ENCODE measurements around the gene ZNF19. TPM values are rescaled to one million over a fixed set of nuclear protein-coding genes. Genes with fewer than 3 reads are reported as not detected.

The ZNF19 gene
- total and polyA plus RNA-seq, 9 of the 15 experiments (the other 6 are each of a cell fraction or from before 2014, with no cell fraction given), result 1.2 to 2.8 (median 1.8) TPM

DNA sequence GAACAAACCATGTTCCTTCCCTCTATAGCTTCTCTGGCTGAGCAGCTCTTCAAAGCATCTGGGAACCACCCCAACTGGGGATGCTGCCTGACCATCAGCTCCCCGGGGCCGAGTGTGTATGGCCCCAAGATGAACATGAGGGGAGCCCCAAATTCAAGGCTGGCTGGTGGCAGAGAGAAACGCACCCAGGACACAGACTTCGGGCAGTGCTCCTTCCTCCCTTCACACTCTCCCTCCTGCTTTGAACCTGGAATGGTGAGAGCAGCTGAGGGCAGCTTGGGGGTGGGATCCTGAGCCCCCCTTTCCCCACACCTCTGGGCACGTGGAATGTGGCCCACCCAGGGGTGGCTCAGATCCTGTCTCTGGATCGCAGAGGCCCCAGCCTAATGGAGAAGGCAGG is 64.5 kb downstream of the ZNF19 start:
- TF ChIP-seq, protein P1, sequence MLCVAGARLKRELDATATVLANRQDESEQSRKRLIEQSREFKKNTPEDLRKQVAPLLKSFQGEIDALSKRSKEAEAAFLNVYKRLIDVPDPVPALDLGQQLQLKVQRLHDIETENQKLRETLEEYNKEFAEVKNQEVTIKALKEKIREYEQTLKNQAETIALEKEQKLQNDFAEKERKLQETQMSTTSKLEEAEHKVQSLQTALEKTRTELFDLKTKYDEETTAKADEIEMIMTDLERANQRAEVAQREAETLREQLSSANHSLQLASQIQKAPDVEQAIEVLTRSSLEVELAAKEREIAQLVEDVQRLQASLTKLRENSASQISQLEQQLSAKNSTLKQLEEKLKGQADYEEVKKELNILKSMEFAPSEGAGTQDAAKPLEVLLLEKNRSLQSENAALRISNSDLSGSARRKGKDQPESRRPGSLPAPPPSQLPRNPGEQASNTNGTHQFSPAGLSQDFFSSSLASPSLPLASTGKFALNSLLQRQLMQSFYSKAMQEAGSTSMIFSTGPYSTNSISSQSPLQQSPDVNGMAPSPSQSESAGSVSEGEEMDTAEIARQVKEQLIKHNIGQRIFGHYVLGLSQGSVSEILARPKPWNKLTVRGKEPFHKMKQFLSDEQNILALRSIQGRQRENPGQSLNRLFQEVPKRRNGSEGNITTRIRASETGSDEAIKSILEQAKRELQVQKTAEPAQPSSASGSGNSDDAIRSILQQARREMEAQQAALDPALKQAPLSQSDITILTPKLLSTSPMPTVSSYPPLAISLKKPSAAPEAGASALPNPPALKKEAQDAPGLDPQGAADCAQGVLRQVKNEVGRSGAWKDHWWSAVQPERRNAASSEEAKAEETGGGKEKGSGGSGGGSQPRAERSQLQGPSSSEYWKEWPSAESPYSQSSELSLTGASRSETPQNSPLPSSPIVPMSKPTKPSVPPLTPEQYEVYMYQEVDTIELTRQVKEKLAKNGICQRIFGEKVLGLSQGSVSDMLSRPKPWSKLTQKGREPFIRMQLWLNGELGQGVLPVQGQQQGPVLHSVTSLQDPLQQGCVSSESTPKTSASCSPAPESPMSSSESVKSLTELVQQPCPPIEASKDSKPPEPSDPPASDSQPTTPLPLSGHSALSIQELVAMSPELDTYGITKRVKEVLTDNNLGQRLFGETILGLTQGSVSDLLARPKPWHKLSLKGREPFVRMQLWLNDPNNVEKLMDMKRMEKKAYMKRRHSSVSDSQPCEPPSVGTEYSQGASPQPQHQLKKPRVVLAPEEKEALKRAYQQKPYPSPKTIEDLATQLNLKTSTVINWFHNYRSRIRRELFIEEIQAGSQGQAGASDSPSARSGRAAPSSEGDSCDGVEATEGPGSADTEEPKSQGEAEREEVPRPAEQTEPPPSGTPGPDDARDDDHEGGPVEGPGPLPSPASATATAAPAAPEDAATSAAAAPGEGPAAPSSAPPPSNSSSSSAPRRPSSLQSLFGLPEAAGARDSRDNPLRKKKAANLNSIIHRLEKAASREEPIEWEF (CRISPR knock-in tag; IDR thresholded peaks at IDR 0.05), result no peak
- no peak for TF ChIP-seq SMARCB1 (IDR thresholded peaks at IDR 0.05; ENCODE audit: insufficient read length, low read depth)
- no peak overlapping the region for H3K9ac ChIP-seq (ENCODE audit: insufficient read depth in 1 of 2, low read depth in 2 of 2, low read length in 2 of 2)
- no peaks in the 10 kb centered on the region for H3K79me2 ChIP-seq (ENCODE audit: control insufficient read depth, insufficient read depth, low read length)
- no TSS peak for BruUV-seq (replicated peaks)
- DNase-seq (ENCODE audit: extremely low read depth in 1 of 4, low spot score in 3 of 4), result no peak
- no peak overlapping the region for H3K4me3 ChIP-seq
- WGBS (ENCODE audit: insufficient coverage, low coverage, missing lambda C conversion rate), result 0% methylated on average over 4 of the region's 6 CpGs
- peaks cover 16 to 44% of the 10 kb centered on the region in 2 experiments for H3K27me3 ChIP-seq (ENCODE audit: control insufficient read depth in 2 of 2, insufficient read depth in 2 of 2, low read length in 2 of 2)
- CTCF ChIA-PET (ENCODE audit: low intra/inter-chr PET ratio), result no interaction called here
- no peaks in the 10 kb centered on the region for H3K9me1 ChIP-seq (ENCODE audit: control insufficient read depth, insufficient read depth, low read length)
- intact Hi-C loops (cut with micrococcal nuclease) (no loop called here), in situ Hi-C loops (cut with MboI) (loop anchor here (10.0 kb wide), 1 partner anchor 160 kb away; no protein-coding TSS in a partner anchor)
- no peak overlapping the region for H2AFZ ChIP-seq (ENCODE audit: low read depth, low read length)
- peaks cover 0 to 9% of the 10 kb centered on the region in 2 experiments; a peak in 2 of 5 replicates for H3K4me1 ChIP-seq (replicated peaks in 1 of 2; ENCODE audit: control insufficient read depth in 2 of 2, insufficient read depth in 2 of 2, low read length in 2 of 2)
- POLR2A ChIA-PET, result no interaction called here
- H3K36me3 ChIP-seq (ENCODE audit: control insufficient read depth, insufficient read depth, low read length), result no peaks in the 10 kb centered on the region
- no peak overlapping the region for H3K4me2 ChIP-seq (ENCODE audit: insufficient read depth, low read length)
- FAIRE-seq, result no peak
- no peaks in the 10 kb centered on the region for H3K9me3 ChIP-seq (replicated peaks; ENCODE audit: control insufficient read depth, insufficient read depth, low read depth, low read length)
- no peak overlapping the region for H3K27ac ChIP-seq (ENCODE audit: extremely low read depth, low read depth, low read length)
- peaks cover 6% of the 10 kb centered on the region; the same call in 1 of the 2 replicates for H4K20me1 ChIP-seq (replicated peaks; ENCODE audit: control insufficient read depth, insufficient read depth, low read length)
- ATAC-seq, result no peak
